Transverse colon (tissue), 4 donors: ENCODE results near the gene ORC2.

Experiments used
- POLR2A ChIP-seq: fragments of 450-650 bp; IDR thresholded peaks from one replicate; pipeline ENCODE4 v1.6.1; 2016; ENCODE audit warnings: antibody characterized with exemption, mild to moderate bottlenecking, moderate library complexity
- POLR2AphosphoS5 ChIP-seq, 3 donors: sonication (generic); formaldehyde crosslinking; IDR thresholded peaks; one replicate each; pipeline ENCODE4 v1.6.1; 2016; ENCODE audit warnings: antibody characterized with exemption in 3 of 3
- TF ChIP-seq, protein P1 (sequence below), 5 experiments: fragments of 200-600 bp in 3 of 5; fragments of 450-650 bp in 2 of 5; sonication (generic) in 3 of 5; IDR thresholded peaks; 1 replicate in 2 of 5; 2 replicates in 3 of 5; pipeline ENCODE4 v1.5.1; 2016 to 2017; ENCODE audit warnings: antibody characterized with exemption in 5 of 5, inconsistent platforms in 3 of 5, mild to moderate bottlenecking in 2 of 5, moderate library complexity in 1 of 5

- TF ChIP-seq, protein P1, sequence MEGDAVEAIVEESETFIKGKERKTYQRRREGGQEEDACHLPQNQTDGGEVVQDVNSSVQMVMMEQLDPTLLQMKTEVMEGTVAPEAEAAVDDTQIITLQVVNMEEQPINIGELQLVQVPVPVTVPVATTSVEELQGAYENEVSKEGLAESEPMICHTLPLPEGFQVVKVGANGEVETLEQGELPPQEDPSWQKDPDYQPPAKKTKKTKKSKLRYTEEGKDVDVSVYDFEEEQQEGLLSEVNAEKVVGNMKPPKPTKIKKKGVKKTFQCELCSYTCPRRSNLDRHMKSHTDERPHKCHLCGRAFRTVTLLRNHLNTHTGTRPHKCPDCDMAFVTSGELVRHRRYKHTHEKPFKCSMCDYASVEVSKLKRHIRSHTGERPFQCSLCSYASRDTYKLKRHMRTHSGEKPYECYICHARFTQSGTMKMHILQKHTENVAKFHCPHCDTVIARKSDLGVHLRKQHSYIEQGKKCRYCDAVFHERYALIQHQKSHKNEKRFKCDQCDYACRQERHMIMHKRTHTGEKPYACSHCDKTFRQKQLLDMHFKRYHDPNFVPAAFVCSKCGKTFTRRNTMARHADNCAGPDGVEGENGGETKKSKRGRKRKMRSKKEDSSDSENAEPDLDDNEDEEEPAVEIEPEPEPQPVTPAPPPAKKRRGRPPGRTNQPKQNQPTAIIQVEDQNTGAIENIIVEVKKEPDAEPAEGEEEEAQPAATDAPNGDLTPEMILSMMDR (IDR thresholded peaks at IDR 0.05): no peak
- TF ChIP-seq POLR2AphosphoS5 (IDR thresholded peaks at IDR 0.05) (no peak), POLR2A (no peak)
Observed at GRCh38 chr2:200860092-200860795, 103.2 kb downstream of the ORC2 start.
